ENCODE measurements around the gene TRO. TPM values are rescaled to one million over a fixed set of nuclear protein-coding genes. Genes with fewer than 3 reads are reported as not detected.

The TRO gene
- total and polyA plus RNA-seq, 2 donors (not counting 3 experiments of a cell fraction or from before 2014, with no cell fraction given), result 21.9 to 34.7 TPM

DNA sequence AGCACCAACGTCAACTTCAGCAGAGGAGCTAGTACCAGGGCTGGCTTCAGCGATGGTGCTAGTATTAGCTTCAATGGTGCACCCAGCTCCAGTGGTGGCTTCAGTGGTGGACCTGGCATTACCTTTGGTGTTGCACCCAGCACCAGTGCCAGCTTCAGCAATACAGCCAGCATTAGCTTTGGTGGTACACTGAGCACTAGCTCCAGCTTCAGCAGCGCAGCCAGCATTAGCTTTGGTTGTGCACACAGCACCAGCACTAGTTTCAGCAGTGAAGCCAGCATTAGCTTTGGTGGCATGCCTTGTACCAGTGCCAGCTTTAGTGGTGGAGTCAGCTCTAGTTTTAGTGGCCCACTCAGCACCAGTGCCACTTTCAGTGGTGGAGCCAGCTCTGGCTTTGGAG lies 8.3 kb downstream of the TRO start:
- no peak for DNase-seq (ENCODE audit: low read depth, low spot score)
- FAIRE-seq, result no peak
- POLR2A ChIA-PET, result no interaction called here
- no peak overlapping the region for H3K4me3 ChIP-seq (replicated peaks in 1 of 3; ENCODE audit: insufficient read depth in 1 of 3, low read depth in 1 of 3, low read length in 3 of 3)
- H2AFZ ChIP-seq (ENCODE audit: low read depth, low read length), result no peak overlapping the region
- no peaks in the 10 kb centered on the region for H3K79me2 ChIP-seq (ENCODE audit: control insufficient read depth, insufficient read depth, low read length)
- dilution Hi-C loops (cut with MboI; ENCODE audit: extremely low pct_ligation_motif_present, low sequenced_read_pairs), result no loop called here
- H3K27me3 ChIP-seq (ENCODE audit: control insufficient read depth in 2 of 2, insufficient read depth in 2 of 2, low read length in 2 of 2), result no peaks in the 10 kb centered on the region
- no peak overlapping the region for H3K4me2 ChIP-seq (ENCODE audit: insufficient read depth, low read length)
- intact Hi-C loops (cut with micrococcal nuclease), result no loop called here
- H3K4me1 ChIP-seq (ENCODE audit: control insufficient read depth, extremely low read depth, insufficient read depth, low read length), result no peaks in the 10 kb centered on the region
- H3K9me3 ChIP-seq (replicated peaks; ENCODE audit: control insufficient read depth, insufficient read depth, low read length), result no peaks in the 10 kb centered on the region
- TF ChIP-seq GATA2 (IDR thresholded peaks at IDR 0.05; ENCODE audit: insufficient read depth, insufficient read length, low read depth, low read length), result no peak
- TF ChIP-seq, protein P1, sequence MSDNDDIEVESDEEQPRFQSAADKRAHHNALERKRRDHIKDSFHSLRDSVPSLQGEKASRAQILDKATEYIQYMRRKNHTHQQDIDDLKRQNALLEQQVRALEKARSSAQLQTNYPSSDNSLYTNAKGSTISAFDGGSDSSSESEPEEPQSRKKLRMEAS (IDR thresholded peaks at IDR 0.05; ENCODE audit: insufficient read depth, insufficient read length), result no peak
- TF ChIP-seq, protein P2, sequence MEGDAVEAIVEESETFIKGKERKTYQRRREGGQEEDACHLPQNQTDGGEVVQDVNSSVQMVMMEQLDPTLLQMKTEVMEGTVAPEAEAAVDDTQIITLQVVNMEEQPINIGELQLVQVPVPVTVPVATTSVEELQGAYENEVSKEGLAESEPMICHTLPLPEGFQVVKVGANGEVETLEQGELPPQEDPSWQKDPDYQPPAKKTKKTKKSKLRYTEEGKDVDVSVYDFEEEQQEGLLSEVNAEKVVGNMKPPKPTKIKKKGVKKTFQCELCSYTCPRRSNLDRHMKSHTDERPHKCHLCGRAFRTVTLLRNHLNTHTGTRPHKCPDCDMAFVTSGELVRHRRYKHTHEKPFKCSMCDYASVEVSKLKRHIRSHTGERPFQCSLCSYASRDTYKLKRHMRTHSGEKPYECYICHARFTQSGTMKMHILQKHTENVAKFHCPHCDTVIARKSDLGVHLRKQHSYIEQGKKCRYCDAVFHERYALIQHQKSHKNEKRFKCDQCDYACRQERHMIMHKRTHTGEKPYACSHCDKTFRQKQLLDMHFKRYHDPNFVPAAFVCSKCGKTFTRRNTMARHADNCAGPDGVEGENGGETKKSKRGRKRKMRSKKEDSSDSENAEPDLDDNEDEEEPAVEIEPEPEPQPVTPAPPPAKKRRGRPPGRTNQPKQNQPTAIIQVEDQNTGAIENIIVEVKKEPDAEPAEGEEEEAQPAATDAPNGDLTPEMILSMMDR (IDR thresholded peaks at IDR 0.05; ENCODE audit: extremely low read depth in 1 of 2, insufficient read depth in 1 of 2, low read depth in 1 of 2, low read length in 2 of 2), result no peak
- no peak for TF ChIP-seq EZH2 (IDR thresholded peaks at IDR 0.05; ENCODE audit: borderline replicate concordance, low read depth, low read length, severe bottlenecking)
- no peak for TF ChIP-seq MYC (IDR thresholded peaks at IDR 0.05; ENCODE audit: low read depth, low read length)
- TF ChIP-seq POLR2AphosphoS5 (IDR thresholded peaks at IDR 0.05; ENCODE audit: insufficient read depth, low read depth, low read length), result no peak
- TF ChIP-seq POLR2A (IDR thresholded peaks at IDR 0.05; ENCODE audit: low read depth, low read length), result no peak
- no peak for TF ChIP-seq JUN (IDR thresholded peaks at IDR 0.05; ENCODE audit: borderline replicate concordance, insufficient read depth, insufficient read length, low read depth)
- no peak overlapping the region for H3K27ac ChIP-seq (ENCODE audit: insufficient read depth, low read depth, low read length)
- CTCF ChIA-PET, result no interaction called here
- no peaks in the 10 kb centered on the region for H3K9me1 ChIP-seq (replicated peaks; ENCODE audit: control insufficient read depth, extremely low read depth, insufficient read depth, low read length)
- H4K20me1 ChIP-seq (replicated peaks; ENCODE audit: control insufficient read depth, extremely low read depth, insufficient read depth, low read length), result no peaks in the 10 kb centered on the region
- no TSS peak for BruUV-seq (replicated peaks)
- H3K36me3 ChIP-seq (ENCODE audit: control insufficient read depth in 2 of 2, extremely low read depth in 1 of 2, insufficient read depth in 2 of 2, low read length in 2 of 2), result peaks cover 0 to 10% of the 10 kb centered on the region in 2 experiments
- no peak overlapping the region for H3K9ac ChIP-seq (replicated peaks; ENCODE audit: extremely low read depth, insufficient read depth, low read length)
